Measurements from ENCODE around the gene PLCB4. TPM values are rescaled to one million over a fixed set of nuclear protein-coding genes. Genes with fewer than 3 reads are reported as not detected.

Gene PLCB4
- total RNA-seq, 2 donors from 2014 or later, result 40.4 to 53.3 TPM

- intact Hi-C loops (cut with DNase I), result no loop called here
- DNase-seq (ENCODE audit: low spot score), result no peak
Measured at GRCh38 chr20:9280666-9281065, 211.8 kb downstream of the PLCB4 start.

GRCh38 chr20:9281803-9282202 is 212.9 kb downstream of the PLCB4 start:
- intact Hi-C loops (cut with DNase I), result no loop called here
- no peak for DNase-seq (ENCODE audit: low spot score)

- intact Hi-C loops (cut with DNase I), result no loop called here
- no peak for DNase-seq (ENCODE audit: low spot score)
Measured at GRCh38 chr20:9285617-9286016, 216.7 kb downstream of the PLCB4 start.

GRCh38 chr20:9286501-9287461 is 217.9 kb downstream of the PLCB4 start:
- intact Hi-C loops (cut with DNase I), result no loop called here
- no peak for DNase-seq (ENCODE audit: low spot score)

GRCh38 chr20:9287826-9288225 is 218.9 kb downstream of the PLCB4 start:
- DNase-seq (ENCODE audit: low spot score), result no peak
- intact Hi-C loops (cut with DNase I), result no loop called here

GRCh38 chr20:9290331-9290730 is 221.4 kb downstream of the PLCB4 start:
- intact Hi-C loops (cut with DNase I), result no loop called here

GRCh38 chr20:9293145-9293544 is 224.3 kb downstream of the PLCB4 start:
- no peak for DNase-seq (ENCODE audit: low spot score)
- intact Hi-C loops (cut with DNase I), result no loop called here

More at GRCh38 chr20:9290331-9290730, 221.4 kb downstream of the PLCB4 start:
- DNase-seq (ENCODE audit: low spot score), result no peak

- intact Hi-C loops (cut with DNase I), result no loop called here
- no peak for DNase-seq (ENCODE audit: low spot score)
Measured at GRCh38 chr20:9294041-9294440, 225.2 kb downstream of the PLCB4 start.

GRCh38 chr20:9298906-9299305 is 230.0 kb downstream of the PLCB4 start:
- intact Hi-C loops (cut with DNase I), result no loop called here
- no peak for DNase-seq (ENCODE audit: low spot score)

GRCh38 chr20:9300080-9300479 is 231.2 kb downstream of the PLCB4 start:
- no peak for DNase-seq (ENCODE audit: low spot score)
- intact Hi-C loops (cut with DNase I), result no loop called here

GRCh38 chr20:9300534-9300933 is 231.6 kb downstream of the PLCB4 start:
- DNase-seq (ENCODE audit: low spot score), result no peak
- intact Hi-C loops (cut with DNase I), result no loop called here

- intact Hi-C loops (cut with DNase I), result no loop called here
- DNase-seq (ENCODE audit: low spot score), result no peak
Measured at GRCh38 chr20:9301129-9302090, 232.5 kb downstream of the PLCB4 start.

- intact Hi-C loops (cut with DNase I), result no loop called here
Measured at GRCh38 chr20:9302091-9302462, 233.2 kb downstream of the PLCB4 start.

GRCh38 chr20:9306521-9306920 is 237.6 kb downstream of the PLCB4 start:
- intact Hi-C loops (cut with DNase I), result no loop called here
- DNase-seq (ENCODE audit: low spot score), result no peak

More at GRCh38 chr20:9302091-9302462, 233.2 kb downstream of the PLCB4 start:
- DNase-seq (ENCODE audit: low spot score), result no peak

- no peak for DNase-seq (ENCODE audit: low spot score)
- intact Hi-C loops (cut with DNase I), result no loop called here
Measured at GRCh38 chr20:9308056-9308455, 239.2 kb downstream of the PLCB4 start.

GRCh38 chr20:9311132-9311531 is 242.2 kb downstream of the PLCB4 start:
- intact Hi-C loops (cut with DNase I), result loop anchor here in 1 of 2 donors (10.0 kb wide), 1 partner anchor 66 kb away; no protein-coding TSS in a partner anchor
- DNase-seq (ENCODE audit: low spot score), result no peak

GRCh38 chr20:9319687-9320384 is 250.9 kb downstream of the PLCB4 start:
- intact Hi-C loops (cut with DNase I), result loop anchor here in 1 of 2 donors (10.0 kb wide), 1 partner anchor 75 kb away; no protein-coding TSS in a partner anchor

GRCh38 chr20:9321007-9321406 is 252.1 kb downstream of the PLCB4 start:
- intact Hi-C loops (cut with DNase I), result no loop called here
- no peak for DNase-seq (ENCODE audit: low spot score)

More at GRCh38 chr20:9319687-9320384, 250.9 kb downstream of the PLCB4 start:
- DNase-seq (ENCODE audit: low spot score), result no peak

GRCh38 chr20:9322661-9323060 is 253.8 kb downstream of the PLCB4 start:
- no peak for DNase-seq (ENCODE audit: low spot score)
- intact Hi-C loops (cut with DNase I), result no loop called here
